Measurements from ENCODE around the gene CA10. TPM values are rescaled to one million over a fixed set of nuclear protein-coding genes. Genes with fewer than 3 reads are reported as not detected.

The CA10 gene
- total RNA-seq, 1 donor from 2014 or later = 0.20 TPM

DNA sequence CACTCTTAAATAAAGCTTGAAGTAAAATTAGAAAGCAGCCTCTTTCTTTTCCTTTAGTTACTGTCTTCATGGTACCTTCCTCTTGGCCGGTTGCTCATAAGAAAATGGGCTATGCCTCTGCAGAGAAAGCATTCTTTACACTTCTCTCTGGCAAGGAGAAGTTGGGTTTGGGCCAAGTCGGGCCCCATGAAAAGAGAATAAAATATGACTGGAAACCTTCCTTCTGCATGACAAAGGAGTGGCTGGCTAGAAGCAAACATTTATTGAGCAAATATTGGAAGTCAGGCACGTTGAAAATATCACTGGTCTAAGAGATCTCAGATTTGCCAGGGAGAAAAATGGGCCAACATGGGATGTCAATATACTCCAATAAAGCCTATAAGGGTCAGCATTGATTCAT, 126.1 kb downstream of the CA10 start:
- DNase-seq (ENCODE audit: low spot score in 2 of 2, unreplicated experiment in 2 of 2) = no peak
- H3K27me3 Mint-ChIP-seq (ENCODE audit: low read depth) = peaks cover 8% of the 10 kb centered on the region
- no peaks in the 10 kb centered on the region for H3K36me3 Mint-ChIP-seq
- H3K27ac Mint-ChIP-seq = no peak overlapping the region
- no peaks in the 10 kb centered on the region for H3K9me3 Mint-ChIP-seq
- H3K4me3 Mint-ChIP-seq = no peak overlapping the region
- no peaks in the 10 kb centered on the region for H3K4me1 Mint-ChIP-seq
- TF ChIP-seq, protein P1, sequence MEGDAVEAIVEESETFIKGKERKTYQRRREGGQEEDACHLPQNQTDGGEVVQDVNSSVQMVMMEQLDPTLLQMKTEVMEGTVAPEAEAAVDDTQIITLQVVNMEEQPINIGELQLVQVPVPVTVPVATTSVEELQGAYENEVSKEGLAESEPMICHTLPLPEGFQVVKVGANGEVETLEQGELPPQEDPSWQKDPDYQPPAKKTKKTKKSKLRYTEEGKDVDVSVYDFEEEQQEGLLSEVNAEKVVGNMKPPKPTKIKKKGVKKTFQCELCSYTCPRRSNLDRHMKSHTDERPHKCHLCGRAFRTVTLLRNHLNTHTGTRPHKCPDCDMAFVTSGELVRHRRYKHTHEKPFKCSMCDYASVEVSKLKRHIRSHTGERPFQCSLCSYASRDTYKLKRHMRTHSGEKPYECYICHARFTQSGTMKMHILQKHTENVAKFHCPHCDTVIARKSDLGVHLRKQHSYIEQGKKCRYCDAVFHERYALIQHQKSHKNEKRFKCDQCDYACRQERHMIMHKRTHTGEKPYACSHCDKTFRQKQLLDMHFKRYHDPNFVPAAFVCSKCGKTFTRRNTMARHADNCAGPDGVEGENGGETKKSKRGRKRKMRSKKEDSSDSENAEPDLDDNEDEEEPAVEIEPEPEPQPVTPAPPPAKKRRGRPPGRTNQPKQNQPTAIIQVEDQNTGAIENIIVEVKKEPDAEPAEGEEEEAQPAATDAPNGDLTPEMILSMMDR (IDR thresholded peaks at IDR 0.05; ENCODE audit: unreplicated experiment) = no peak

DNA sequence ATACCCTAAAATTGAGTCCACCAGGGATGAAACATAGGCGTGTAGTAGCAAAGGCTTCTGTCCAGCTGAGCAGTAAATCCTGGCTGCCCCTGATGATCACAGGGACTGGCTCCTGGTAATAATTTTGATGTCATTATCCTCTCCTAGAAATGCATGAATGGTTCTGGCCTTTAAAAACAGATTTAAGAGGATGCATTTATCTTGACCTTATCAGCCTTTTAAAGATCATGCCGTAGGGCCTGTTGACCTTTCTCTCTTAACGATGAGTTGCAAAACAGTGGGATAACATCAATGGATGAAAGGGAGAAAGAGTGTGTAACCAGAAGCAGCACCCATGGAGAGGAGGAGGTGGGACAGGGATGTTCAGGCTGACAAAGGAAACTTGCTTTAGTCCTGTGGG, 128.5 kb downstream of the CA10 start:
- no peaks in the 10 kb centered on the region for H3K9me3 Mint-ChIP-seq
- peaks cover 3% of the 10 kb centered on the region for H3K27me3 Mint-ChIP-seq (ENCODE audit: low read depth)
- TF ChIP-seq, protein P1 (IDR thresholded peaks at IDR 0.05; ENCODE audit: unreplicated experiment) = no peak
- no peaks in the 10 kb centered on the region for H3K36me3 Mint-ChIP-seq
- H3K4me3 Mint-ChIP-seq = no peak overlapping the region
- no peak for DNase-seq (ENCODE audit: low spot score in 2 of 2, unreplicated experiment in 2 of 2)
- no peak overlapping the region for H3K27ac Mint-ChIP-seq
- H3K4me1 Mint-ChIP-seq = peaks cover 3% of the 10 kb centered on the region

DNA sequence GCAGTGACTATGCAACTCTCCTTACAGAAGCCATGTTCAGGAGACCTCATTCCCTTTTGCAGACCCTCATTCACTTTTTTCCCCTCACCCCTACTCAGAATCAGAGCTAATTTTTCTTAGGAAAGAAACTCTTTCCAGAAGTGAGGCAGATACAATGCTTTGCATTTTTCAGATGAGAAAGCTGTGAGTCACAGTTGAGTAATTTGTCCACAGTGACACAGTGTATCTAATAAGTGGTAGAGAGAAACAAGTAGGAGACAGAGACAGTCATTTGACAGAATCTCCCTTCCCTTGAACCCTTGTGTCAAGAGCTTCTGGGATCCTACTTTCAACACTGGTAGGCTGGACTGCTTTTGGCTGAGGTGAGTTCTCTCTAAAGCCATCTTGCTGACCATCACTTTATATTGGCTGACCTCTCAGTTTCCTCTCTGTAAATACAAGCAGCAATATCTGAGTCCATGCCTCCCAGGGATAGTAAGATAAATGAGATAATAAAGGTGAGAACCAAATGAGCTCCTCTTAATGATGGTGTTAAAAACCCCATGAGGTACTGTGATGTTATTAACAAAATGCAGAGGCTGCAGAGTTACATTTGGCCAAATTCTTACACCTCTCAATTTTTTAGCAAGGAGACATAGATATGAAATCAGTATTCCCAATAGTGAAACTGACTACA, 130.8 kb downstream of the CA10 start:
- Mint-ChIP-seq H3K9me3 (no peaks in the 10 kb centered on the region), H3K27ac (no peak overlapping the region), H3K27me3 (ENCODE audit: low read depth) (no peaks in the 10 kb centered on the region), H3K4me3 (no peak overlapping the region), H3K4me1 (peaks cover 9% of the 10 kb centered on the region), H3K36me3 (no peaks in the 10 kb centered on the region)
- no peak for DNase-seq (ENCODE audit: low spot score in 2 of 2, unreplicated experiment in 2 of 2)
- TF ChIP-seq, protein P1 (IDR thresholded peaks at IDR 0.05; ENCODE audit: unreplicated experiment) = no peak

- H3K27ac Mint-ChIP-seq = no peak overlapping the region
- H3K9me3 Mint-ChIP-seq = no peaks in the 10 kb centered on the region
- DNase-seq (ENCODE audit: low spot score in 2 of 2, unreplicated experiment in 2 of 2) = no peak
- no peak overlapping the region for H3K4me3 Mint-ChIP-seq
- no peaks in the 10 kb centered on the region for H3K27me3 Mint-ChIP-seq (ENCODE audit: low read depth)
- TF ChIP-seq, protein P1 (IDR thresholded peaks at IDR 0.05; ENCODE audit: unreplicated experiment) = no peak
- peaks cover 9% of the 10 kb centered on the region for H3K4me1 Mint-ChIP-seq
- no peaks in the 10 kb centered on the region for H3K36me3 Mint-ChIP-seq
Observed at GRCh38 chr17:52027081-52027480, 131.4 kb downstream of the CA10 start.

- no peak overlapping the region for H3K27ac Mint-ChIP-seq
- no peaks in the 10 kb centered on the region for H3K9me3 Mint-ChIP-seq
- no peaks in the 10 kb centered on the region for H3K36me3 Mint-ChIP-seq
- peaks cover 9% of the 10 kb centered on the region for H3K4me1 Mint-ChIP-seq
- H3K27me3 Mint-ChIP-seq (ENCODE audit: low read depth) = no peaks in the 10 kb centered on the region
- H3K4me3 Mint-ChIP-seq = no peak overlapping the region
- no peak for DNase-seq (ENCODE audit: low spot score in 2 of 2, unreplicated experiment in 2 of 2)
- TF ChIP-seq, protein P1 (IDR thresholded peaks at IDR 0.05; ENCODE audit: unreplicated experiment) = no peak
Observed at GRCh38 chr17:52026075-52026474, 132.4 kb downstream of the CA10 start.

Data from mesothelial cell of epicardium (in vitro differentiated cells).